ENCODE data around the gene HAGHL.
"Not testable (repeated sequence)": the region's sequence is repeated elsewhere in the genome, so short reads cannot be mapped to it uniquely, and the experiment has no call there.

- TF ChIP-seq CTCF (conservative IDR thresholded peaks at IDR 0.05; ENCODE audit: low read depth in 2 of 2); EZH2 (IDR thresholded peaks at IDR 0.05; ENCODE audit: low read depth, unreplicated experiment); CREB1 (CRISPR knock-in tag; IDR thresholded peaks at IDR 0.05; ENCODE audit: low read depth); ETS1 (IDR thresholded peaks at IDR 0.05); EZH2phosphoT487 (IDR thresholded peaks at IDR 0.05; ENCODE audit: unreplicated experiment); POLR2AphosphoS5 (IDR thresholded peaks at IDR 0.05; ENCODE audit: low read depth); JUNB (IDR thresholded peaks at IDR 0.05; ENCODE audit: unreplicated experiment); ZNF114 (CRISPR knock-in tag; IDR thresholded peaks at IDR 0.05); STAT1 (IDR thresholded peaks at IDR 0.05; ENCODE audit: unreplicated experiment); NANOG (IDR thresholded peaks at IDR 0.05; ENCODE audit: borderline replicate concordance); ZNF331 (CRISPR knock-in tag; IDR thresholded peaks at IDR 0.05; ENCODE audit: low read depth): not testable (repeated sequence)
- TF ChIP-seq, protein P1, sequence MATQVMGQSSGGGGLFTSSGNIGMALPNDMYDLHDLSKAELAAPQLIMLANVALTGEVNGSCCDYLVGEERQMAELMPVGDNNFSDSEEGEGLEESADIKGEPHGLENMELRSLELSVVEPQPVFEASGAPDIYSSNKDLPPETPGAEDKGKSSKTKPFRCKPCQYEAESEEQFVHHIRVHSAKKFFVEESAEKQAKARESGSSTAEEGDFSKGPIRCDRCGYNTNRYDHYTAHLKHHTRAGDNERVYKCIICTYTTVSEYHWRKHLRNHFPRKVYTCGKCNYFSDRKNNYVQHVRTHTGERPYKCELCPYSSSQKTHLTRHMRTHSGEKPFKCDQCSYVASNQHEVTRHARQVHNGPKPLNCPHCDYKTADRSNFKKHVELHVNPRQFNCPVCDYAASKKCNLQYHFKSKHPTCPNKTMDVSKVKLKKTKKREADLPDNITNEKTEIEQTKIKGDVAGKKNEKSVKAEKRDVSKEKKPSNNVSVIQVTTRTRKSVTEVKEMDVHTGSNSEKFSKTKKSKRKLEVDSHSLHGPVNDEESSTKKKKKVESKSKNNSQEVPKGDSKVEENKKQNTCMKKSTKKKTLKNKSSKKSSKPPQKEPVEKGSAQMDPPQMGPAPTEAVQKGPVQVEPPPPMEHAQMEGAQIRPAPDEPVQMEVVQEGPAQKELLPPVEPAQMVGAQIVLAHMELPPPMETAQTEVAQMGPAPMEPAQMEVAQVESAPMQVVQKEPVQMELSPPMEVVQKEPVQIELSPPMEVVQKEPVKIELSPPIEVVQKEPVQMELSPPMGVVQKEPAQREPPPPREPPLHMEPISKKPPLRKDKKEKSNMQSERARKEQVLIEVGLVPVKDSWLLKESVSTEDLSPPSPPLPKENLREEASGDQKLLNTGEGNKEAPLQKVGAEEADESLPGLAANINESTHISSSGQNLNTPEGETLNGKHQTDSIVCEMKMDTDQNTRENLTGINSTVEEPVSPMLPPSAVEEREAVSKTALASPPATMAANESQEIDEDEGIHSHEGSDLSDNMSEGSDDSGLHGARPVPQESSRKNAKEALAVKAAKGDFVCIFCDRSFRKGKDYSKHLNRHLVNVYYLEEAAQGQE (IDR thresholded peaks at IDR 0.05; ENCODE audit: unreplicated experiment), result not testable (repeated sequence)
- TF ChIP-seq, protein P2, sequence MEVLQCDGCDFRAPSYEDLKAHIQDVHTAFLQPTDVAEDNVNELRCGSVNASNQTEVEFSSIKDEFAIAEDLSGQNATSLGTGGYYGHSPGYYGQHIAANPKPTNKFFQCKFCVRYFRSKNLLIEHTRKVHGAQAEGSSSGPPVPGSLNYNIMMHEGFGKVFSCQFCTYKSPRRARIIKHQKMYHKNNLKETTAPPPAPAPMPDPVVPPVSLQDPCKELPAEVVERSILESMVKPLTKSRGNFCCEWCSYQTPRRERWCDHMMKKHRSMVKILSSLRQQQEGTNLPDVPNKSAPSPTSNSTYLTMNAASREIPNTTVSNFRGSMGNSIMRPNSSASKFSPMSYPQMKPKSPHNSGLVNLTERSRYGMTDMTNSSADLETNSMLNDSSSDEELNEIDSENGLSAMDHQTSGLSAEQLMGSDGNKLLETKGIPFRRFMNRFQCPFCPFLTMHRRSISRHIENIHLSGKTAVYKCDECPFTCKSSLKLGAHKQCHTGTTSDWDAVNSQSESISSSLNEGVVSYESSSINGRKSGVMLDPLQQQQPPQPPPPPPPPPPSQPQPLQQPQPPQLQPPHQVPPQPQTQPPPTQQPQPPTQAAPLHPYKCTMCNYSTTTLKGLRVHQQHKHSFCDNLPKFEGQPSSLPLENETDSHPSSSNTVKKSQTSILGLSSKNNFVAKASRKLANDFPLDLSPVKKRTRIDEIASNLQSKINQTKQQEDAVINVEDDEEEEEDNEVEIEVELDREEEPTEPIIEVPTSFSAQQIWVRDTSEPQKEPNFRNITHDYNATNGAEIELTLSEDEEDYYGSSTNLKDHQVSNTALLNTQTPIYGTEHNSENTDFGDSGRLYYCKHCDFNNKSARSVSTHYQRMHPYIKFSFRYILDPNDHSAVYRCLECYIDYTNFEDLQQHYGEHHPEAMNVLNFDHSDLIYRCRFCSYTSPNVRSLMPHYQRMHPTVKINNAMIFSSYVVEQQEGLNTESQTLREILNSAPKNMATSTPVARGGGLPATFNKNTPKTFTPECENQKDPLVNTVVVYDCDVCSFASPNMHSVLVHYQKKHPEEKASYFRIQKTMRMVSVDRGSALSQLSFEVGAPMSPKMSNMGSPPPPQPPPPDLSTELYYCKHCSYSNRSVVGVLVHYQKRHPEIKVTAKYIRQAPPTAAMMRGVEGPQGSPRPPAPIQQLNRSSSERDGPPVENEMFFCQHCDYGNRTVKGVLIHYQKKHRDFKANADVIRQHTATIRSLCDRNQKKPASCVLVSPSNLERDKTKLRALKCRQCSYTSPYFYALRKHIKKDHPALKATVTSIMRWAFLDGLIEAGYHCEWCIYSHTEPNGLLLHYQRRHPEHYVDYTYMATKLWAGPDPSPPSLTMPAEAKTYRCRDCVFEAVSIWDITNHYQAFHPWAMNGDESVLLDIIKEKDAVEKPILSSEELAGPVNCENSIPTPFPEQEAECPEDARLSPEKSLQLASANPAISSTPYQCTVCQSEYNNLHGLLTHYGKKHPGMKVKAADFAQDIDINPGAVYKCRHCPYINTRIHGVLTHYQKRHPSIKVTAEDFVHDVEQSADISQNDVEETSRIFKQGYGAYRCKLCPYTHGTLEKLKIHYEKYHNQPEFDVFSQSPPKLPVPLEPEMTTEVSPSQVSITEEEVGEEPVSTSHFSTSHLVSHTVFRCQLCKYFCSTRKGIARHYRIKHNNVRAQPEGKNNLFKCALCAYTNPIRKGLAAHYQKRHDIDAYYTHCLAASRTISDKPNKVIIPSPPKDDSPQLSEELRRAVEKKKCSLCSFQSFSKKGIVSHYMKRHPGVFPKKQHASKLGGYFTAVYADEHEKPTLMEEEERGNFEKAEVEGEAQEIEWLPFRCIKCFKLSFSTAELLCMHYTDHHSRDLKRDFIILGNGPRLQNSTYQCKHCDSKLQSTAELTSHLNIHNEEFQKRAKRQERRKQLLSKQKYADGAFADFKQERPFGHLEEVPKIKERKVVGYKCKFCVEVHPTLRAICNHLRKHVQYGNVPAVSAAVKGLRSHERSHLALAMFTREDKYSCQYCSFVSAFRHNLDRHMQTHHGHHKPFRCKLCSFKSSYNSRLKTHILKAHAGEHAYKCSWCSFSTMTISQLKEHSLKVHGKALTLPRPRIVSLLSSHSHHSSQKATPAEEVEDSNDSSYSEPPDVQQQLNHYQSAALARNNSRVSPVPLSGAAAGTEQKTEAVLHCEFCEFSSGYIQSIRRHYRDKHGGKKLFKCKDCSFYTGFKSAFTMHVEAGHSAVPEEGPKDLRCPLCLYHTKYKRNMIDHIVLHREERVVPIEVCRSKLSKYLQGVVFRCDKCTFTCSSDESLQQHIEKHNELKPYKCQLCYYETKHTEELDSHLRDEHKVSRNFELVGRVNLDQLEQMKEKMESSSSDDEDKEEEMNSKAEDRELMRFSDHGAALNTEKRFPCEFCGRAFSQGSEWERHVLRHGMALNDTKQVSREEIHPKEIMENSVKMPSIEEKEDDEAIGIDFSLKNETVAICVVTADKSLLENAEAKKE (CRISPR knock-in tag; IDR thresholded peaks at IDR 0.05), result not testable (repeated sequence)
Measured at GRCh38 chr16:742894-743293, 16.0 kb downstream of the HAGHL start.
